H1 (cell line): ENCODE data around the gene TEX29. TPM values are rescaled to one million over a fixed set of nuclear protein-coding genes. Genes with fewer than 3 reads are reported as not detected.

ENCODE experiments used
- CHD2 ChIP-seq: IDR thresholded peaks from 2 replicates; pipeline ENCODE4 v1.6.1; 2012; ENCODE audit warnings: low read length, improper control_type of control experiment
- CHD7 ChIP-seq: fragments of 300-600 bp; sonication (generic); IDR thresholded peaks from 2 replicates; pipeline ENCODE4 v1.7.1; 2012; ENCODE audit warnings: low read length, moderate library complexity, mild to moderate bottlenecking, inconsistent platforms; ENCODE audit not compliant: insufficient replicate concordance
- EZH2 ChIP-seq: fragments of 200-600 bp; sonication (generic); IDR thresholded peaks from 2 replicates; pipeline ENCODE4 v1.7.1; 2012; ENCODE audit warnings: low read depth, mild to moderate bottlenecking, moderate library complexity, low read length, inconsistent platforms; ENCODE audit not compliant: severe bottlenecking
- PHF8 ChIP-seq: fragments of 200-600 bp; sonication (generic); conservative IDR thresholded peaks from 2 replicates; pipeline ENCODE4 v1.7.1; 2012; ENCODE audit warnings: low read depth, mild to moderate bottlenecking, inconsistent platforms, low read length, moderate library complexity
- POLR2AphosphoS5 ChIP-seq: IDR thresholded peaks from 2 replicates; pipeline ENCODE4 v1.6.1; 2011; ENCODE audit warnings: low read depth, low read length
- RFX5 ChIP-seq: IDR thresholded peaks from 2 replicates; pipeline ENCODE4 v1.6.1; 2011; ENCODE audit warnings: low read depth, low read length, improper control_type of control experiment, borderline replicate concordance
- RXRA ChIP-seq: IDR thresholded peaks from 2 replicates; pipeline ENCODE4 v1.6.1; 2011; ENCODE audit warnings: low read depth, mild to moderate bottlenecking, low read length, moderate library complexity; ENCODE audit not compliant: insufficient read depth
- polyA plus RNA-seq, 7 experiments: library from polyadenylated mRNA; depleted of rRNA in 3 of 7; stranded (reverse) in 5 of 7; unstranded in 2 of 7; fragments of >200 nt in 5 of 7; fragments of 200-250 nt in 2 of 7; gene quantifications; 1 replicate in 5 of 7; 2 replicates in 1 of 7; 4 replicates in 1 of 7; pipeline versions ENCODE4 v1.2.1 to v1.2.3, GENCODE V29; 2011 to 2013; ENCODE audit warnings: missing spikeins in 2 of 7, mixed read lengths in 2 of 7
- total RNA-seq: library from RNA; stranded (reverse); fragmentation: NEBNext Ultra II Directional; extraction: Animal tissue kit (Norgen Biotek cat#: 25700); gene quantifications from 2 replicates; pipeline ENCODE4 v1.2.1, GENCODE V29; 2021

Gene TEX29
- total and polyA plus RNA-seq, 2 of the 8 experiments (the other 6 are each of a cell fraction or from before 2014, with no cell fraction given) = 0.08 TPM; not detected in 1

- TF ChIP-seq RFX5 (no peak), POLR2AphosphoS5 (no peak), PHF8 (no peak), RXRA (no peak), EZH2 (no peak), CHD7 (no peak), CHD2 (no peak)
Measured at GRCh38 chr13:111312944-111313590, 7.4 kb upstream of the TEX29 start (continued).
